ENCODE results near the gene BATF3. TPM values are rescaled to one million over a fixed set of nuclear protein-coding genes. Genes with fewer than 3 reads are reported as not detected.
A peak's percentile ranks its signal among the peaks of the same experiment; 100 is the strongest.

BATF3 gene
- total and polyA plus RNA-seq, 9 of the 15 experiments (the other 6 are each of a cell fraction or from before 2014, with no cell fraction given): 0.40 to 3.8 (median 2.0) TPM

- Histone ChIP-seq H2AFZ (ENCODE audit: low read depth, low read length) (peak overlapping the region; percentile 7), H3K4me1 (replicated peaks in 1 of 2; ENCODE audit: control insufficient read depth in 2 of 2, insufficient read depth in 2 of 2, low read length in 2 of 2) (peaks cover 3 to 15% of the 10 kb centered on the region in 2 experiments; a peak in 4 of 5 replicates), H3K9me1 (ENCODE audit: control insufficient read depth, insufficient read depth, low read length) (no peaks in the 10 kb centered on the region), H3K9me3 (replicated peaks; ENCODE audit: control insufficient read depth, insufficient read depth, low read depth, low read length) (no peaks in the 10 kb centered on the region), H3K4me2 (ENCODE audit: insufficient read depth, low read length) (peak overlapping the region; percentile 53), H3K27me3 (ENCODE audit: control insufficient read depth in 2 of 2, insufficient read depth in 2 of 2, low read length in 2 of 2) (no peaks in the 10 kb centered on the region), H3K4me3 (no peak overlapping the region), H3K9ac (ENCODE audit: insufficient read depth in 1 of 2, low read depth in 2 of 2, low read length in 2 of 2) (peak overlapping the region in 1 of 2 experiments; percentile 17; a peak in 2 of 4 replicates), H3K79me2 (ENCODE audit: control insufficient read depth, insufficient read depth, low read length) (no peaks in the 10 kb centered on the region), H4K20me1 (replicated peaks; ENCODE audit: control insufficient read depth, insufficient read depth, low read length) (no peaks in the 10 kb centered on the region), H3K27ac (ENCODE audit: extremely low read depth, low read depth, low read length) (peak overlapping the region; percentile 17; the same call in 2 of the 3 replicates), H3K36me3 (ENCODE audit: control insufficient read depth, insufficient read depth, low read length) (no peaks in the 10 kb centered on the region)
- CTCF ChIA-PET (ENCODE audit: low intra/inter-chr PET ratio): interaction anchor here (0.7 kb wide), 1 partner anchor 274 kb away, joined by 3 read pairs; no protein-coding TSS in a partner anchor
- in situ Hi-C loops (cut with MboI): no loop called here
- peak; percentile 24 to 64 (median 34) for DNase-seq (ENCODE audit: extremely low read depth in 1 of 4, low spot score in 3 of 4)
- POLR2A ChIA-PET: interaction anchor here (1.1 kb wide), 1 partner anchor 26 kb away, joined by 3 read pairs; no protein-coding TSS in a partner anchor
- FAIRE-seq: peak; percentile 80
- 28% methylated on average over 9 of the region's 9 CpGs for WGBS (ENCODE audit: insufficient coverage, low coverage, missing lambda C conversion rate)
- peak; percentile 78 for ATAC-seq
- intact Hi-C loops (cut with micrococcal nuclease): no loop called here
- BruUV-seq (replicated peaks): no TSS peak
- TF ChIP-seq, protein P1, sequence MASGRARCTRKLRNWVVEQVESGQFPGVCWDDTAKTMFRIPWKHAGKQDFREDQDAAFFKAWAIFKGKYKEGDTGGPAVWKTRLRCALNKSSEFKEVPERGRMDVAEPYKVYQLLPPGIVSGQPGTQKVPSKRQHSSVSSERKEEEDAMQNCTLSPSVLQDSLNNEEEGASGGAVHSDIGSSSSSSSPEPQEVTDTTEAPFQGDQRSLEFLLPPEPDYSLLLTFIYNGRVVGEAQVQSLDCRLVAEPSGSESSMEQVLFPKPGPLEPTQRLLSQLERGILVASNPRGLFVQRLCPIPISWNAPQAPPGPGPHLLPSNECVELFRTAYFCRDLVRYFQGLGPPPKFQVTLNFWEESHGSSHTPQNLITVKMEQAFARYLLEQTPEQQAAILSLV (tag; IDR thresholded peaks at IDR 0.05): no peak
- TF ChIP-seq, protein P2, sequence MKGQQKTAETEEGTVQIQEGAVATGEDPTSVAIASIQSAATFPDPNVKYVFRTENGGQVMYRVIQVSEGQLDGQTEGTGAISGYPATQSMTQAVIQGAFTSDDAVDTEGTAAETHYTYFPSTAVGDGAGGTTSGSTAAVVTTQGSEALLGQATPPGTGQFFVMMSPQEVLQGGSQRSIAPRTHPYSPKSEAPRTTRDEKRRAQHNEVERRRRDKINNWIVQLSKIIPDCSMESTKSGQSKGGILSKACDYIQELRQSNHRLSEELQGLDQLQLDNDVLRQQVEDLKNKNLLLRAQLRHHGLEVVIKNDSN (CRISPR knock-in tag; IDR thresholded peaks at IDR 0.05): no peak
- TF ChIP-seq CHD1 (IDR thresholded peaks at IDR 0.05; ENCODE audit: low read length): no peak
- TF ChIP-seq SIRT6 (IDR thresholded peaks at IDR 0.05; ENCODE audit: low read depth, low read length): no peak
- no peak for TF ChIP-seq ZNF583 (CRISPR knock-in tag; IDR thresholded peaks at IDR 0.05)
- no peak for TF ChIP-seq EWSR1 (IDR thresholded peaks at IDR 0.05; ENCODE audit: borderline replicate concordance, low read depth, partially characterized antibody)
- TF ChIP-seq, protein P3, sequence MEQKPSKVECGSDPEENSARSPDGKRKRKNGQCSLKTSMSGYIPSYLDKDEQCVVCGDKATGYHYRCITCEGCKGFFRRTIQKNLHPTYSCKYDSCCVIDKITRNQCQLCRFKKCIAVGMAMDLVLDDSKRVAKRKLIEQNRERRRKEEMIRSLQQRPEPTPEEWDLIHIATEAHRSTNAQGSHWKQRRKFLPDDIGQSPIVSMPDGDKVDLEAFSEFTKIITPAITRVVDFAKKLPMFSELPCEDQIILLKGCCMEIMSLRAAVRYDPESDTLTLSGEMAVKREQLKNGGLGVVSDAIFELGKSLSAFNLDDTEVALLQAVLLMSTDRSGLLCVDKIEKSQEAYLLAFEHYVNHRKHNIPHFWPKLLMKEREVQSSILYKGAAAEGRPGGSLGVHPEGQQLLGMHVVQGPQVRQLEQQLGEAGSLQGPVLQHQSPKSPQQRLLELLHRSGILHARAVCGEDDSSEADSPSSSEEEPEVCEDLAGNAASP (IDR thresholded peaks at IDR 0.05): no peak
- no peak for TF ChIP-seq ZNF561 (CRISPR knock-in tag; conservative IDR thresholded peaks at IDR 0.05)
- no peak for TF ChIP-seq ZNF717 (CRISPR knock-in tag; IDR thresholded peaks at IDR 0.05)
- TF ChIP-seq ILK (tag; IDR thresholded peaks at IDR 0.05; ENCODE audit: borderline replicate concordance, low read depth): no peak
- TF ChIP-seq FOXK1 (CRISPR knock-in tag; IDR thresholded peaks at IDR 0.05; ENCODE audit: borderline replicate concordance): no peak
- no peak for TF ChIP-seq ZNF695 (CRISPR knock-in tag; IDR thresholded peaks at IDR 0.05)
- TF ChIP-seq POLR3G (IDR thresholded peaks at IDR 0.05; ENCODE audit: extremely low read depth, insufficient read length, insufficient replicate concordance): no peak
- no peak for TF ChIP-seq RAD51 (IDR thresholded peaks at IDR 0.05; ENCODE audit: borderline replicate concordance, low read depth)
- TF ChIP-seq PRMT5 (CRISPR knock-in tag; IDR thresholded peaks at IDR 0.05): no peak
- no peak for TF ChIP-seq ZNF175 (CRISPR knock-in tag; IDR thresholded peaks at IDR 0.05; ENCODE audit: low read depth)
- TF ChIP-seq FOS (IDR thresholded peaks at IDR 0.05; ENCODE audit: extremely low read depth, insufficient read length): peak; percentile 20
- no peak for TF ChIP-seq NFRKB (IDR thresholded peaks at IDR 0.05; ENCODE audit: low read depth)
- no peak for TF ChIP-seq ZFP30 (CRISPR knock-in tag; IDR thresholded peaks at IDR 0.05; ENCODE audit: borderline replicate concordance)
- TF ChIP-seq ZNF830 (CRISPR knock-in tag; IDR thresholded peaks at IDR 0.05): no peak
These were observed 22.0 kb upstream of the BATF3 start for GRCh38 chr1:212721388-212722247.
